Mammary epithelial cell (primary cell): ENCODE measurements around the gene ARNT2.

Experiments used
- CTCF ChIP-seq, 2 donors: IDR thresholded peaks in 1 of 2; conservative IDR thresholded peaks in 1 of 2; 2 replicates each; pipeline ENCODE4 v1.5.1; 2011 to 2012; ENCODE audit warnings: inconsistent platforms in 2 of 2, low read length in 2 of 2, mild to moderate bottlenecking in 2 of 2, control low read depth in 1 of 2, low read depth in 1 of 2; ENCODE audit not compliant: insufficient read depth in 1 of 2; ENCODE audit errors: extremely low read depth in 1 of 2
- EZH2 ChIP-seq: IDR thresholded peaks from 2 replicates; pipeline ENCODE4 v1.6.1; 2012; ENCODE audit warnings: low read length, inconsistent platforms, borderline replicate concordance

GRCh38 chr15:80594091-80594889 lies 190.1 kb downstream of the ARNT2 start:
- TF ChIP-seq CTCF (conservative IDR thresholded peaks at IDR 0.05 in 1 of 2, IDR thresholded peaks at IDR 0.05 in 1 of 2; ENCODE audit: extremely low read depth in 1 of 2, insufficient read depth in 1 of 2, low read depth in 1 of 2, low read length in 2 of 2) (no peak), EZH2 (no peak)
